Breast epithelium (tissue), 4 donors: Measurements from ENCODE around the gene KCNIP4. TPM values are rescaled to one million over a fixed set of nuclear protein-coding genes. Genes with fewer than 3 reads are reported as not detected.

Source experiments
- DNase-seq, 2 donors: peaks; one replicate each; pipeline ENCODE4 v3.0.0-alpha.2; 2019; ENCODE audit warnings: low spot score in 2 of 2
- H3K27ac ChIP-seq, 2 donors: fragments of 200-600 bp; sonication (generic) in 1 of 2; one replicate each; pipeline ENCODE4 v1.5.1; 2016 to 2019; ENCODE audit warnings: mild to moderate bottlenecking in 1 of 2
- H3K27me3 ChIP-seq, 2 donors: fragments of 200-600 bp; sonication (generic) in 1 of 2; one replicate each; pipeline versions ENCODE4 v1.5.1 to v1.6.0; 2017 to 2019; ENCODE audit warnings: control low read depth in 1 of 2, mild to moderate bottlenecking in 1 of 2
- H3K36me3 ChIP-seq: fragments of 200-600 bp; one replicate; pipeline ENCODE4 v1.5.1; 2019
- H3K4me1 ChIP-seq, 2 donors: fragments of 200-600 bp; sonication (generic); one replicate each; pipeline ENCODE4 v1.5.1; 2016 to 2019; ENCODE audit warnings: control low read depth in 1 of 2
- H3K4me3 ChIP-seq, 3 donors: fragments of 200-600 bp; sonication (generic); 1 replicate in 2 of 3; 2 replicates in 1 of 3; pipeline ENCODE4 v1.5.1; 2016 to 2019; ENCODE audit warnings: mild to moderate bottlenecking in 3 of 3, moderate library complexity in 2 of 3
- H3K9me3 ChIP-seq, 2 donors: fragments of 200-600 bp; sonication (generic) in 1 of 2; one replicate each; pipeline ENCODE4 v1.5.1; 2016 to 2019; ENCODE audit warnings: control low read depth in 1 of 2
- CTCF ChIP-seq, 3 donors: fragments of 450-650 bp; IDR thresholded peaks; one replicate each; pipeline ENCODE4 v1.5.1; 2016 to 2017; ENCODE audit warnings: antibody characterized with exemption in 3 of 3, mild to moderate bottlenecking in 3 of 3, moderate library complexity in 3 of 3
- POLR2A ChIP-seq: fragments of 450-650 bp; IDR thresholded peaks from one replicate; pipeline ENCODE4 v1.6.1; 2016; ENCODE audit warnings: antibody characterized with exemption, mild to moderate bottlenecking, moderate library complexity
- POLR2AphosphoS5 ChIP-seq, 3 donors: sonication (generic); formaldehyde crosslinking; IDR thresholded peaks; one replicate each; pipeline ENCODE4 v1.6.1; 2017; ENCODE audit warnings: antibody characterized with exemption in 3 of 3
- intact Hi-C: fragments of 100-400 bp; cut with DNase I; formaldehyde crosslinking; loops from one replicate; pipeline ENCODE4 v1.15.1; 2023; ENCODE audit warnings: low total_unique reads
- total RNA-seq, 3 donors: library from RNA; depleted of rRNA; stranded (reverse); fragments of >200 nt; gene quantifications; one replicate each; pipeline ENCODE4 v1.1.0, GENCODE V29; 2016

Gene KCNIP4
- total RNA-seq, 3 donors from 2014 or later = 0.44 to 0.66 TPM; not detected in 1

DNA sequence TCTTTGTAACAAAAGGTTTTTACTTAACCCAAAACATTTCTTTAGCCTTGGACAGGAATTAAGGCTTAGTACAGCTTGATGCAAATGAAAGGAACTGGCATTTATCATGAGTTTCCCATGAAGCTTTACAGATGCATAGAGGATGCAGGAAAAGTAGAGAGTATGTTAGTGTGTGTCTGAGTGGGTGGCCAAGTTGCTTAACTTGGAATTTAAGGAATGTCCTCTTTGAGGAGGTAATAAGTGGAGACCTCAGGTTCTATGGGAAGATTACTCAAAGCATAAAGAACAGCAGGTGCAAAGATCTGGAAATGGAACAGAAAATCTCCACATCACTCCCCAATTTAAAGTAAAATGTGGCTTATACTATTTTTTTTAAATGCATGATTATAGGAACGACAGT, 457.9 kb downstream of the KCNIP4 start:
- intact Hi-C loops = no loop called here
- Histone ChIP-seq H3K27me3 (no peaks in the 10 kb centered on the region), H3K9me3 (no peaks in the 10 kb centered on the region), H3K4me3 (no peak overlapping the region), H3K27ac (no peak overlapping the region), H3K36me3 (no peaks in the 10 kb centered on the region), H3K4me1 (no peaks in the 10 kb centered on the region)
- TF ChIP-seq CTCF (IDR thresholded peaks at IDR 0.05) = no peak
- no peak for TF ChIP-seq POLR2AphosphoS5 (IDR thresholded peaks at IDR 0.05)
- TF ChIP-seq POLR2A = no peak
- no peak for DNase-seq

DNA sequence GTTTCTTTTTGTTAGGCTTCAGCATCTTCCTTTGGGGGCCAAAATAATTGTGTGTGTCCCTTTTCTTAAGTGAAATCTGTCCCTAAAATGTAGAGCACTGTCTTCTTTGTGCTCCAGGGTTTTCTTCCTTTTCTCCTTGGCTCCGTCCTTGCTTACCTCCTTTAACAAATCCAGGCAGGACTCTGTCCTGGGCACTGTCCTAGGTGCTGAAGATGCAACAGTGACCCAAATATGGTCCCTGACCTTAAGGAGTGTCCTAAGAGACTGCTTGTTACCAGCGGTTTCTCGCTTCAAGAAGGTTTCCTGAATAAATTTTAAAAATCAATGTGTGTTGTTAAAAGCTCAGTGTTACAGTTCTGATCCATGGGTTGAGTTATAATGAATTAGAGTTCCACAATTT, 471.8 kb downstream of the KCNIP4 start:
- Histone ChIP-seq H3K27me3 (peaks cover 0 to 13% of the 10 kb centered on the region in 2 donors), H3K4me3 (no peak overlapping the region), H3K27ac (no peak overlapping the region), H3K36me3 (no peaks in the 10 kb centered on the region), H3K9me3 (no peaks in the 10 kb centered on the region), H3K4me1 (no peaks in the 10 kb centered on the region)
- intact Hi-C loops = no loop called here
- TF ChIP-seq CTCF (IDR thresholded peaks at IDR 0.05) (no peak), POLR2AphosphoS5 (IDR thresholded peaks at IDR 0.05) (no peak), POLR2A (no peak)
- no peak for DNase-seq

DNA sequence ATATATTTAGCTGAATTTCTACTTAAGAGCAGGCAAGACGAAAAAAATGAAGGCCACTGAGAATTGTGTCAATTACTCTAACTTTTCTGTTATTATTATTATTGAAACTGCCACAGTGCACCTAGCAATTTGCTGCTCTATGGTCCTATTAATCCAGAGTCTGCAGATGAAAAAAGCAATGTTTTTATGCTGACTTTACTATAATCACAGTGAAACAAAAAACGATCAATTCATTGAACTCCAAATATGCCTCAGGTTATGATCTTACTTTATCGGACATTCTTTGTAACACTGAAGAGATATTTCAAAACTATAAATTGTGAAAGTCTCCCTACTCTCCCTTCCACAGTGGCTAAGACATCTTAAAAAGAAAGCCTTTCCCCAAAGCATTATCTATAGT, 474.4 kb downstream of the KCNIP4 start:
- H3K9me3 ChIP-seq = no peaks in the 10 kb centered on the region
- H3K27me3 ChIP-seq = peaks cover 0 to 13% of the 10 kb centered on the region in 2 donors
- intact Hi-C loops = no loop called here
- no peaks in the 10 kb centered on the region for H3K36me3 ChIP-seq
- DNase-seq = no peak
- H3K4me1 ChIP-seq = no peaks in the 10 kb centered on the region
- TF ChIP-seq POLR2AphosphoS5 (IDR thresholded peaks at IDR 0.05) (no peak), CTCF (IDR thresholded peaks at IDR 0.05) (no peak), POLR2A (no peak)
- H3K27ac ChIP-seq = no peak overlapping the region
- H3K4me3 ChIP-seq = no peak overlapping the region

DNA sequence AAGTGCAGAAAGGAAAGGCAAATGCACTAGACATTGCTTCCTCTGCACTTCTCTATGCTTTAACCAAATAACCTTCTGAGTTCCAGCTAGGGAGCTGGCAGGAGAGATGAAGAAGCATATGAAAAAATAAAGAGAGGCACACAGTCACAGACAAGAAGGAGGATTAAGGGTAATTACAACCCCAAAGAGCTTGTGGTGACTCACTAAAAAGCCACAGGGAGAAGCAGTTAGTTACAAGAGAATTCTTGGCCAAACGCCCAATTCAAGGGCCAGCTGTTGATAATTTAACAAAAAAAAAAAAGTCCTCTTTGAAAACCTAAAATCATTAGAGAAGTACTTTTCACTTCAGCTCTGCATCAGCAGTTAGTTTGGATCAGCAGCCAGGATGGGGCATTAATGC, 478.0 kb downstream of the KCNIP4 start:
- Histone ChIP-seq H3K4me3 (no peak overlapping the region), H3K36me3 (no peaks in the 10 kb centered on the region), H3K27ac (no peak overlapping the region), H3K4me1 (no peaks in the 10 kb centered on the region), H3K27me3 (peaks cover 0 to 13% of the 10 kb centered on the region in 2 donors), H3K9me3 (no peaks in the 10 kb centered on the region)
- intact Hi-C loops = no loop called here
- no peak for DNase-seq
- TF ChIP-seq POLR2A = no peak
- no peak for TF ChIP-seq POLR2AphosphoS5 (IDR thresholded peaks at IDR 0.05)
- no peak for TF ChIP-seq CTCF (IDR thresholded peaks at IDR 0.05)

DNA sequence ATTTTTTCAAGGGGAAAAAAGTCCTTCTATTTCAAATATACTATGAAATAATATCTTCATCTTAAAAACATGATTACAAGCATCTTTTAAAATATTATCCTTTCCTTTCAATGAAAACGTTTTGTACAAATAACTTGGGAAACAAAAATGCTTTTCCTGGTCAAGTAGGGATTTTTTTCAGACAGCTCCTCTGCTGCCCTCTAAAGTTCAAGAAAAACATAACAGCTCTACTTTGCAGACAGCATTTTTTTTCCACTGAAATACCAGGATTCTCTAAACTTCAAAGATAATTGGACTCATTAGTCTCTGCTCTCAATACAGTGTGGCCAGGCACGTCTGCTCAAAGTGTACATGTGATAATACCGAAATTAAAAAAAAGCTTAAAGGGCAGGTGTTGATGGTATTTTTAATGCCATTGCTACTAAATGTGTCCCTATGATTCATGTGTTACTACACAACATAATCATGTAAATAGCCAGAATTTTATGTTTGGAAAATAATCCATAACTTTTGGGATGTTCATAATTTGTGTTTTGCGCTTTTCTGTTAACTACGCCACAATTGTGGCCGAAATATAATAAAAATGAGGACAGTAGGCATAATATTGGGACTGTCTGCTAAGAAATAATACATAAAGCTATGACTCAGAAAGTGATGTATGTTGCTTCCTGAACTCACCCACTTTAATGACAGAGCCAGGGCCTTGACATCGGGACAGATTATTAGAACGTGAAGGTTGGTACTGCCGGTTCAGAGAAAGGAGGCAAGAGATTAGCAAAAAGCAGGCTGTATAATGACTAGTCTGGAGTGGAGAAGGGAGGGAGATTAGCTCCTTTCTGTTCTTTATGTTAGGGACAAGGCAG, 478.9 kb downstream of the KCNIP4 start:
- Histone ChIP-seq H3K4me1 (no peaks in the 10 kb centered on the region), H3K4me3 (no peak overlapping the region), H3K27me3 (peaks cover 0 to 13% of the 10 kb centered on the region in 2 donors), H3K9me3 (no peaks in the 10 kb centered on the region), H3K36me3 (no peaks in the 10 kb centered on the region), H3K27ac (no peak overlapping the region)
- intact Hi-C loops = no loop called here
- no peak for DNase-seq
- TF ChIP-seq POLR2AphosphoS5 (IDR thresholded peaks at IDR 0.05) (no peak), CTCF (IDR thresholded peaks at IDR 0.05) (peak in 1 of 3 donors; percentile 40), POLR2A (no peak)
